Kidney epithelial cell (primary cell): ENCODE results near the gene SNCG. TPM values are rescaled to one million over a fixed set of nuclear protein-coding genes. Genes with fewer than 3 reads are reported as not detected.
"Not testable (repeated sequence)": the region's sequence is repeated elsewhere in the genome, so short reads cannot be mapped to it uniquely, and the experiment has no call there.

Source experiments
- DNase-seq: peaks from one replicate; pipeline ENCODE4 v3.0.0-alpha.2; 2010; ENCODE audit warnings: low read depth
- H3K27me3 ChIP-seq: 2 replicates; pipeline ENCODE4 v1.6.0; 2011; ENCODE audit warnings: low read length; ENCODE audit not compliant: control insufficient read depth, insufficient read depth
- H3K36me3 ChIP-seq: 2 replicates; pipeline ENCODE4 v1.5.1; 2011; ENCODE audit warnings: low read length; ENCODE audit not compliant: control insufficient read depth, insufficient read depth
- H3K4me3 ChIP-seq: 2 replicates; pipeline ENCODE4 v1.5.1; 2011; ENCODE audit warnings: low read depth, mild to moderate bottlenecking, control low read depth, low read length
- total RNA-seq: library from RNA; depleted of rRNA; stranded (reverse); fragments of >200 nt; gene quantifications from 2 replicates; pipeline ENCODE4 v1.2.3, GENCODE V29; 2015
- TF ChIP-seq, protein P1 (sequence below): IDR thresholded peaks from 2 replicates; pipeline ENCODE4 v1.5.1; 2011; ENCODE audit warnings: mild to moderate bottlenecking, moderate library complexity, low read length, control low read depth, inconsistent platforms; ENCODE audit not compliant: insufficient read depth, poor library complexity, severe bottlenecking

Gene SNCG
- total RNA-seq, 1 donor from 2014 or later: not detected

DNA sequence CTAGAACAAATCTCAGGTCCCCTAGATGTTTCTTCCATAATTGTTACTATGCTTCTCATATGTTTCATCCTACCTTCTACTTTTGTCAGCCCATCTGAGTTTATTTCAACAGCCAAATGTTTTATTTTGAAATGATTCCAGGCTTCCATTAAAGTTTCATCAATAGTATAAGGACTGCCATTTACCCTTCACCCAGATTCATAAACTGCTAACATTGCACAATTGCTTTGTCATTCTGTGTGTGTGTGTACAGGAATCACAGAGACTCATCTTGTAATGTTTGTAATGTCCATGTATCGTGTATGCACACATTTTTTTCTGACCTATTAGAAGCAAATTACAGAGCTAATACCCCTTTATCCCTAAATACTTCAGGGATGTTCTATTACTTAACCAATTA, 26.5 kb upstream of the SNCG start:
- Histone ChIP-seq H3K36me3 (no peaks in the 10 kb centered on the region), H3K4me3 (no peak overlapping the region), H3K27me3 (no peaks in the 10 kb centered on the region)
- no peak for DNase-seq
- TF ChIP-seq, protein P1, sequence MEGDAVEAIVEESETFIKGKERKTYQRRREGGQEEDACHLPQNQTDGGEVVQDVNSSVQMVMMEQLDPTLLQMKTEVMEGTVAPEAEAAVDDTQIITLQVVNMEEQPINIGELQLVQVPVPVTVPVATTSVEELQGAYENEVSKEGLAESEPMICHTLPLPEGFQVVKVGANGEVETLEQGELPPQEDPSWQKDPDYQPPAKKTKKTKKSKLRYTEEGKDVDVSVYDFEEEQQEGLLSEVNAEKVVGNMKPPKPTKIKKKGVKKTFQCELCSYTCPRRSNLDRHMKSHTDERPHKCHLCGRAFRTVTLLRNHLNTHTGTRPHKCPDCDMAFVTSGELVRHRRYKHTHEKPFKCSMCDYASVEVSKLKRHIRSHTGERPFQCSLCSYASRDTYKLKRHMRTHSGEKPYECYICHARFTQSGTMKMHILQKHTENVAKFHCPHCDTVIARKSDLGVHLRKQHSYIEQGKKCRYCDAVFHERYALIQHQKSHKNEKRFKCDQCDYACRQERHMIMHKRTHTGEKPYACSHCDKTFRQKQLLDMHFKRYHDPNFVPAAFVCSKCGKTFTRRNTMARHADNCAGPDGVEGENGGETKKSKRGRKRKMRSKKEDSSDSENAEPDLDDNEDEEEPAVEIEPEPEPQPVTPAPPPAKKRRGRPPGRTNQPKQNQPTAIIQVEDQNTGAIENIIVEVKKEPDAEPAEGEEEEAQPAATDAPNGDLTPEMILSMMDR: no peak

DNA sequence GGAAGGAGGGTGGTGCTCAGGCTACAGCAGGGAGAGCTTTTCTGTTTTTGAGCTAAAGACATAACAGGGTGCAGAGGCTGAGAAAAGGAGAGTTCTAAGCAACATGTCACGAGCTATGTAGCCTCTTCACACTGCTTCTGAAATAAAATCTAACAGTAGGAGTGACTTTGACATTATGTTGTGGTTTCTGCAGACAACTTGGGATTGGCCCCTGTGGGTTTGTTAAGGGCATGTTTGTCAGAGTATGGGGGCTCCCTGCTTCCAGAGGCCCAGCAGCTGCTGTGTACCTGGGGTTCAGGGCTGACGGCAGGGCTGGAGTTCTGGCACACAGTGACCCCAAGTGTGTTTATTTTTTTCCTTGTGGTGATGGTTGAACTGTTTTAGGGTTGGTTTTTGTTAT, 25.7 kb upstream of the SNCG start:
- no peaks in the 10 kb centered on the region for H3K36me3 ChIP-seq
- DNase-seq: no peak
- H3K27me3 ChIP-seq: no peaks in the 10 kb centered on the region
- H3K4me3 ChIP-seq: no peak overlapping the region
- TF ChIP-seq, protein P1: no peak

DNA sequence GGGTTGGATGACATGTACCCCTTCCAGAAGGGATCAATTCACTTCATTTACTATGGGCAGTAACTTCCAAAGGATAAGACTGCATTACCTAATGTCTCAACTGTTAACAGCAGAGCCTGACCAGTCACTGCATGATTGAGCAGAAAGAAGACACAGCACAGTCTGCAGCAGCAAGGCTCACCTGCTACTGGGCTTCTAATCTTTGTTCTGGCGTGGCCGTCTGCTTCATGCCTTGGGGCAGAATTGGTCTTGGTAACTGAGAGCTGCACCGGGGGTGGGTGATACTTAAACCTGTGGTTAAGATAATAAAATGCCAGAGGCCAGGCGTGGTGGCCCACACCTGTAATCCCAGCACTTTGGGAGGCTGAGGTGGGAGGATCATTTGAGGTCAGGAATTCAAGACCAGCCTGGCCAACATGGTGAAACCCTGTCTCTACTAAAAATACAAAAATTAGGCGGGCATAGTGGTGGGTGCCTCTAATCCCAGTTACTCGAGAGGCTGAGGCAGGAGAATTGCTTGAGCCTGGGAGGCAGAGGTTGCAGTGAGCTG, 24.2 kb upstream of the SNCG start:
- H3K36me3 ChIP-seq, DNase-seq, H3K27me3 ChIP-seq, H3K4me3 ChIP-seq: not testable (repeated sequence)

DNA sequence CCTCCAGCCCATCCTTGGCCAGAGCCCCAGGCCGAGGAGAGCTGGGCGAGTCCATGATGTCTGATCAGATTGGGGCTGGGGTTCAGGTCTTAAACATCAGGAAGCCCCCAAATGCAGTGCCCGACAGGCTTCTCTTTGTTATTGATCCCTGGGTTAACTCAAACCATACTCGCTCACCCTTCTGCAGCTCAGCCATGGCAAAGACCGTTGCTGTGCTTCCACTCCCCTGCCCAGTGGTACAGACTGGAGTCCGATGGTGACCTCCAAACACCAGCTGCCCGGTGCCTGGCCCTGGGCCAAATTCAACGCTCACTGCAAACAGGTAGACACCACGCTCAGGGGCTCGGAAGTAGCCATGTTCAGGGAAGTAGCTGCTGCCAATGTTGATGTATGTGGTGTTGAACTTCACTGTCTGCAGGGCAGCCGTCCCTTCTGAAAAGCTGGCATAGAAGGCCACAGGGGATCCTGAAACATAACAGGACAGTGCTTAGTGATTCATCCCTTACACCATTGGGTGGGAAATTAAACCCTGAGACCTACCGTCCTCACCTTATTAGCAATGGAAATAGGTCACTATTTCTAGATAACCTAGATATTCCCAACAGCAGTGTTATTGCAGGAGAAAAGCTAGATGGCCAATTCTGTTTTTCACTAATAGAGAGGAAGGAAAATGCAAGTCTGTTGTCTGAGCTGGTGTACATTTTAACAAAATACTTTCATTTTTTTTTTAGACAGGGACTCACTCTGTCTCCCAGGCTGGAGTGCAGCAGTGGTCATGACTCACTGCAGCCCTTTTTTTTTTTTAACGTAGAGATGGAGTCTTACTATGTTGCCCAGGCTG, 21.5 kb upstream of the SNCG start:
- TF ChIP-seq, protein P1: no peak
- DNase-seq: no peak
- H3K27me3 ChIP-seq: peaks cover 1% of the 10 kb centered on the region
- no peak overlapping the region for H3K4me3 ChIP-seq
- no peaks in the 10 kb centered on the region for H3K36me3 ChIP-seq

DNA sequence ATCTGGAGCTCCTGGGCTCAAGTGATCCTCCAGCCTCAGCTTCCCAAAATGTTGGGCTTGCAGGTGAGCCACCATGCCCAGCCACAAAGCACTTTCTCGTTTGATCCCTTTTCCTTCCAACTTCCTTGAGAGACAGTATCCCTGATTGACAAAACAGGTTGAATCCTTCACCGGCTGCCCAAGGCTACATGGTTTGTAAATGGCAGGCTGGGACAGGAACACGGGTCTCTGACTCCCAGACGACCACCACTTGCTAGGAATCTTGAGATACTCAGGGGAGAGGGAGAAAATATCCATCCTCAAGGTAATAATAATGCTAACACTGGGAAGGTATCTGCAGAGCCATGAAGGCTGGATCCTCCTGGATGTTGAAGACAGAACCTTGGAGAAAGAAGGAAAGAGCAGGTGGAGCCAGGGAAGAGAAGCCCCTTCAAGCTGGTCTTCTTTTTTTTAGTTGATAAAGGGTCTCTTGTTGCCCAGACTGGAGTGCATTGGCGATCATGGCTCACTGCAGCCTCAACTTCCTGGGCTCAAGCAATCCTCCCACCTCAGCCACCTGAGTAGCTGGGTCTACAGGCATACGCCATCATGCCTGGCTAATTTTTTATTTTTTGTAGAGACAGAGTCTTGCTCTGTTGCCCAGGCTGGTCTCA, 20.8 kb upstream of the SNCG start:
- Histone ChIP-seq H3K27me3 (peaks cover 8% of the 10 kb centered on the region), H3K4me3 (no peak overlapping the region), H3K36me3 (no peaks in the 10 kb centered on the region)
- TF ChIP-seq, protein P1: no peak
- no peak for DNase-seq

DNA sequence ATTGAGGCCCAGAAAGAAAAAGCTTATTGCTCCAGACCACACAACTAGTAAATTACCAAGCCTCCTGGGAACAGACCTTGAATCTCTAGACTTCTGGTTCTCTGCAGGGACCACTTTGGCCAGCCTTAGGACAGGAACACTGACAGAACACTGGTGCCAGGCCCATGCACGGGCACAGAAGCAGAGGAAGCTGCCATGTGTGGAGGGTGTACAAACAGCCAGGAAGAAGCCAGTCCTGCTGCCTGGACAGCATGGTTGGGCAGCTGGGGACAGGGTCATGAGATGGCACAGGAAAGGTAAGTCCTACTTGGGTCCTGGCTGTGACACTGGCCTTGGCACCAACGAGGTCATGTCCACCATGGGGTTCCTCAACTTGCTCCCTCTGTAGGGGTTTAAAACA, 20.1 kb upstream of the SNCG start:
- TF ChIP-seq, protein P1: no peak
- DNase-seq: no peak
- no peaks in the 10 kb centered on the region for H3K36me3 ChIP-seq
- H3K27me3 ChIP-seq: peaks cover 12% of the 10 kb centered on the region
- H3K4me3 ChIP-seq: no peak overlapping the region

DNA sequence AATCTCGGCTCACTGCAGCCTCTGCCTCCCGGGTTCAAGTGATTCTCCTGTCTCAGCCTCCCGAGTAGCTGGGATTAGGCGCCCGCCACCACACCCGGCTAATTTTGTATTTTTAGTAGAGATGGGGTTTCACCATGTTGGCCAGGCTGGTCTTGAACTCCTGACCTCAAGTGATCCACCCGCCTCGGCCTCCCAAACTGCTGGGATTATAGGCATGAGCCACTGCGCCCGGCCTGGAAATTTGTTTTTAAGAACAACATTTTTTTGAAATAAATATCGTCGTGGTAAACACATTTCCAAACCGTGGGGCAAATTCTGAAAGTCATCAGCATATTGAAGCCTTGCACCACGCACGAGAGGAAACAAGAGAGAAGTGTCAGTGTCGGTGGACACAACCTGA, 18.3 kb upstream of the SNCG start:
- H3K4me3 ChIP-seq, H3K36me3 ChIP-seq, DNase-seq: not testable (repeated sequence)
- peaks cover 12% of the 10 kb centered on the region for H3K27me3 ChIP-seq
